Measurements from ENCODE around the gene CHAC2.
A peak's percentile ranks its signal among the peaks of the same experiment; 100 is the strongest.
"Not testable (repeated sequence)": the region's sequence is repeated elsewhere in the genome, so short reads cannot be mapped to it uniquely, and the experiment has no call there.

Gene CHAC2

GRCh38 chr2:53767405-53768241 lies at the start of gene CHAC2:
Gene CHAC2, plus strand, starts transcription at chr2:53767804. Its CDS starts 83 bp downstream, at chr2:53767887.
- peak; percentile 60 to 76 for DNase-seq (ENCODE audit: low read depth in 1 of 2, low spot score in 1 of 2)

GRCh38 chr2:53720944-53721343 lies 46.7 kb upstream of the CHAC2 start:
- DNase-seq (ENCODE audit: low read depth in 1 of 2, low spot score in 1 of 2): not testable (repeated sequence)

GRCh38 chr2:53724536-53724935 lies 43.1 kb upstream of the CHAC2 start:
- no peak for DNase-seq (ENCODE audit: low read depth in 1 of 2, low spot score in 1 of 2)

GRCh38 chr2:53725662-53726061 lies 41.9 kb upstream of the CHAC2 start:
- no peak for DNase-seq (ENCODE audit: low read depth in 1 of 2, low spot score in 1 of 2)

- no peak for DNase-seq (ENCODE audit: low read depth in 1 of 2, low spot score in 1 of 2)
Observed at GRCh38 chr2:53727921-53728320, 39.7 kb upstream of the CHAC2 start.

GRCh38 chr2:53729143-53729762 lies 38.4 kb upstream of the CHAC2 start:
- no peak for DNase-seq (ENCODE audit: low read depth in 1 of 2, low spot score in 1 of 2)

- DNase-seq (ENCODE audit: low read depth in 1 of 2, low spot score in 1 of 2): no peak
Observed at GRCh38 chr2:53737091-53737490, 30.5 kb upstream of the CHAC2 start.

- DNase-seq (ENCODE audit: low read depth in 1 of 2, low spot score in 1 of 2): no peak
Observed at GRCh38 chr2:53739032-53739431, 28.6 kb upstream of the CHAC2 start.

GRCh38 chr2:53740170-53740569 lies 27.4 kb upstream of the CHAC2 start:
- no peak for DNase-seq (ENCODE audit: low read depth in 1 of 2, low spot score in 1 of 2)

GRCh38 chr2:53744395-53745065 lies 23.1 kb upstream of the CHAC2 start:
- no peak for DNase-seq (ENCODE audit: low read depth in 1 of 2, low spot score in 1 of 2)

GRCh38 chr2:53750041-53750768 lies 17.4 kb upstream of the CHAC2 start:
- no peak for DNase-seq (ENCODE audit: low read depth in 1 of 2, low spot score in 1 of 2)

- DNase-seq (ENCODE audit: low read depth in 1 of 2, low spot score in 1 of 2): no peak
Observed at GRCh38 chr2:53751728-53752127, 15.9 kb upstream of the CHAC2 start.

- no peak for DNase-seq (ENCODE audit: low read depth in 1 of 2, low spot score in 1 of 2)
Observed at GRCh38 chr2:53752385-53752784, 15.2 kb upstream of the CHAC2 start.

- DNase-seq (ENCODE audit: low read depth in 1 of 2, low spot score in 1 of 2): no peak
Observed at GRCh38 chr2:53753041-53753440, 14.6 kb upstream of the CHAC2 start.

GRCh38 chr2:53755121-53755520 lies 12.5 kb upstream of the CHAC2 start:
- DNase-seq (ENCODE audit: low read depth in 1 of 2, low spot score in 1 of 2): no peak

GRCh38 chr2:53756644-53757043 lies 11.0 kb upstream of the CHAC2 start:
- DNase-seq (ENCODE audit: low read depth in 1 of 2, low spot score in 1 of 2): no peak

GRCh38 chr2:53757206-53757605 lies 10.4 kb upstream of the CHAC2 start:
- DNase-seq (ENCODE audit: low read depth in 1 of 2, low spot score in 1 of 2): not testable (repeated sequence)

- DNase-seq (ENCODE audit: low read depth in 1 of 2, low spot score in 1 of 2): no peak
Observed at GRCh38 chr2:53765767-53766166, 1.8 kb upstream of the CHAC2 start.

GRCh38 chr2:53768242-53768542 lies 588 bp downstream of the CHAC2 start:
- no peak for DNase-seq (ENCODE audit: low read depth in 1 of 2, low spot score in 1 of 2)

- DNase-seq (ENCODE audit: low read depth in 1 of 2, low spot score in 1 of 2): no peak
Observed at GRCh38 chr2:53769318-53769945, 1.8 kb downstream of the CHAC2 start.

- no peak for DNase-seq (ENCODE audit: low read depth in 1 of 2, low spot score in 1 of 2)
Observed at GRCh38 chr2:53770264-53770663, 2.7 kb downstream of the CHAC2 start.

Data from activated T-helper 1 cell treated with anti-CD3 and anti-CD28 coated beads, Interleukin-2, amount 50 U/mL, for 16 hours (primary cell).